Activated B cell treated with CpG ODN at 0.5 μM for 24 hours (primary cell): ENCODE results near the gene MSH5. TPM values are rescaled to one million over a fixed set of nuclear protein-coding genes. Genes with fewer than 3 reads are reported as not detected.

Experiments used
- ATAC-seq: fragments of 200-7000 bp; cut with Tn5 transposase; one replicate; pipeline ENCODE4 v1.10.0; 2021; ENCODE audit warnings: low read depth, mild to moderate bottlenecking, moderate library complexity
- CTCF ChIA-PET: fragments of 350-600 bp; sonication (Branson Sonifier 250); formaldehyde crosslinking; loops from one replicate; lab custom pipeline; 2021; ENCODE audit warnings: antibody characterized with exemption; lab: Charles Lee
- POLR2A ChIA-PET: fragments of 350-600 bp; sonication (Branson Sonifier 250); formaldehyde crosslinking; loops from one replicate; lab custom pipeline; 2021; ENCODE audit warnings: antibody characterized with exemption; lab: Charles Lee
- DNase-seq: peaks from one replicate; pipeline ENCODE4 v3.0.0; 2022
- H3K27ac Mint-ChIP-seq: one replicate; pipeline ENCODE4 v1.8.0; 2020; ENCODE audit warnings: mixed read lengths
- H3K27me3 Mint-ChIP-seq: one replicate; pipeline ENCODE4 v1.8.0; 2021; ENCODE audit warnings: mixed read lengths
- H3K36me3 Mint-ChIP-seq: one replicate; pipeline ENCODE4 v1.8.0; 2021; ENCODE audit warnings: low read depth, mixed read lengths
- H3K4me1 Mint-ChIP-seq: one replicate; pipeline ENCODE4 v1.8.0; 2021; ENCODE audit warnings: mixed read lengths
- H3K4me3 Mint-ChIP-seq: one replicate; pipeline ENCODE4 v1.8.0; 2020; ENCODE audit warnings: mild to moderate bottlenecking, mixed read lengths
- H3K9me3 Mint-ChIP-seq: one replicate; pipeline ENCODE4 v1.8.0; 2020; ENCODE audit warnings: mixed read lengths
- CTCF ChIP-seq: fragments of 200-600 bp; IDR thresholded peaks from one replicate; pipeline ENCODE4 v1.8.0; 2022; ENCODE audit warnings: antibody characterized with exemption, mild to moderate bottlenecking
- intact Hi-C: fragments of 100-400 bp; cut with micrococcal nuclease; formaldehyde crosslinking; loops from one replicate; pipeline ENCODE4 v1.15.1; 2024
- total RNA-seq: library from RNA; stranded (reverse); gene quantifications from 2 replicates; pipeline ENCODE4 v1.2.3, GENCODE V29; 2022

Gene MSH5
- total RNA-seq, 1 donor from 2014 or later, result 47.3 TPM

GRCh38 chr6:31761343-31761742 lies 21.5 kb downstream of the MSH5 start:
- ChIA-PET CTCF (interaction anchor here (1.1 kb wide), 1 partner anchor 8 kb away, joined by 3 read pairs; no protein-coding TSS in a partner anchor), POLR2A (no interaction called here)
- H3K27me3 Mint-ChIP-seq, result no peaks in the 10 kb centered on the region
- intact Hi-C loops, result no loop called here
- H3K4me3 Mint-ChIP-seq, result no peak overlapping the region
- DNase-seq (no peak), ATAC-seq (no peak)
- H3K4me1 Mint-ChIP-seq, result no peaks in the 10 kb centered on the region
- no peaks in the 10 kb centered on the region for H3K9me3 Mint-ChIP-seq
- H3K27ac Mint-ChIP-seq, result no peak overlapping the region
- TF ChIP-seq CTCF, result no peak
- H3K36me3 Mint-ChIP-seq, result peaks cover 33% of the 10 kb centered on the region

- H3K9me3 Mint-ChIP-seq, result no peaks in the 10 kb centered on the region
- DNase-seq, result no peak
- ChIA-PET POLR2A (no interaction called here), CTCF (no interaction called here)
- ATAC-seq, result no peak
- H3K27me3 Mint-ChIP-seq, result no peaks in the 10 kb centered on the region
- peaks cover 33% of the 10 kb centered on the region for H3K36me3 Mint-ChIP-seq
- intact Hi-C loops, result no loop called here
- no peaks in the 10 kb centered on the region for H3K4me1 Mint-ChIP-seq
- no peak within 1 kb of the TSS for H3K4me3 Mint-ChIP-seq
- no peak within 1 kb of the TSS for H3K27ac Mint-ChIP-seq
- TF ChIP-seq CTCF, result no peak
These were observed 22.6 kb downstream of the MSH5 start, which contains the start of gene SAPCD1 for GRCh38 chr6:31762356-31762755. Gene SAPCD1, plus strand, starts transcription at chr6:31762656. Its CDS starts 399 bp downstream, at chr6:31763055.

GRCh38 chr6:31762878-31763618 lies 23.2 kb downstream of the MSH5 start:
- ATAC-seq (no peak), DNase-seq (no peak)
- intact Hi-C loops, result no loop called here
- no peak for TF ChIP-seq CTCF
- Mint-ChIP-seq H3K36me3 (peaks cover 33% of the 10 kb centered on the region), H3K4me1 (no peaks in the 10 kb centered on the region), H3K9me3 (no peaks in the 10 kb centered on the region), H3K4me3 (no peak overlapping the region), H3K27ac (no peak overlapping the region), H3K27me3 (no peaks in the 10 kb centered on the region)
- CTCF ChIA-PET, result no interaction called here
- POLR2A ChIA-PET, result no interaction called here

- ChIA-PET POLR2A (no interaction called here), CTCF (no interaction called here)
- no peak for TF ChIP-seq CTCF
- Mint-ChIP-seq H3K4me1 (no peaks in the 10 kb centered on the region), H3K9me3 (no peaks in the 10 kb centered on the region), H3K4me3 (no peak overlapping the region), H3K36me3 (peaks cover 33% of the 10 kb centered on the region), H3K27me3 (no peaks in the 10 kb centered on the region), H3K27ac (no peak overlapping the region)
- intact Hi-C loops, result no loop called here
- DNase-seq (no peak), ATAC-seq (no peak)
These were observed 23.8 kb downstream of the MSH5 start for GRCh38 chr6:31763619-31763940.

GRCh38 chr6:31764198-31764597 lies 24.4 kb downstream of the MSH5 start:
- CTCF ChIA-PET, result no interaction called here
- POLR2A ChIA-PET, result no interaction called here
- H3K27me3 Mint-ChIP-seq, result no peaks in the 10 kb centered on the region
- peaks cover 29% of the 10 kb centered on the region for H3K36me3 Mint-ChIP-seq
- no peak overlapping the region for H3K4me3 Mint-ChIP-seq
- no peaks in the 10 kb centered on the region for H3K4me1 Mint-ChIP-seq
- TF ChIP-seq CTCF, result no peak
- H3K27ac Mint-ChIP-seq, result no peak overlapping the region
- intact Hi-C loops, result no loop called here
- DNase-seq (no peak), ATAC-seq (no peak)
- H3K9me3 Mint-ChIP-seq, result no peaks in the 10 kb centered on the region
